Mesothelial cell of epicardium (in vitro differentiated cells): ENCODE results near the gene SETD1A. TPM values are rescaled to one million over a fixed set of nuclear protein-coding genes. Genes with fewer than 3 reads are reported as not detected.

Experiments used
- DNase-seq, 2 experiments: peaks; one replicate each; pipeline ENCODE4 v3.0.0; 2021; ENCODE audit warnings: low spot score in 2 of 2; ENCODE audit not compliant: unreplicated experiment in 2 of 2
- H3K27ac Mint-ChIP-seq: 2 replicates; pipeline ENCODE4 v1.8.0; 2021; ENCODE audit warnings: mixed read lengths
- H3K27me3 Mint-ChIP-seq: 2 replicates; pipeline ENCODE4 v1.8.0; 2021; ENCODE audit warnings: low read depth, mixed read lengths
- H3K36me3 Mint-ChIP-seq: 2 replicates; pipeline ENCODE4 v1.8.0; 2021; ENCODE audit warnings: mixed read lengths
- H3K4me1 Mint-ChIP-seq: 2 replicates; pipeline ENCODE4 v1.8.0; 2021; ENCODE audit warnings: mixed read lengths
- H3K4me3 Mint-ChIP-seq: 2 replicates; pipeline ENCODE4 v1.8.0; 2021; ENCODE audit warnings: mild to moderate bottlenecking, moderate library complexity, mixed read lengths
- H3K9me3 Mint-ChIP-seq: 2 replicates; pipeline ENCODE4 v1.8.0; 2021; ENCODE audit warnings: mixed read lengths
- total RNA-seq: library from RNA; stranded (reverse); gene quantifications from 3 replicates; pipeline ENCODE4 v1.2.1, GENCODE V29; 2021
- TF ChIP-seq, protein P1 (sequence below): fragments of 200-600 bp; sonication (generic); IDR thresholded peaks from one replicate; pipeline ENCODE4 v1.5.0; 2021; ENCODE audit warnings: antibody characterized with exemption; ENCODE audit not compliant: unreplicated experiment

Gene SETD1A
- total RNA-seq, 1 donor from 2014 or later: 36.4 TPM

DNA sequence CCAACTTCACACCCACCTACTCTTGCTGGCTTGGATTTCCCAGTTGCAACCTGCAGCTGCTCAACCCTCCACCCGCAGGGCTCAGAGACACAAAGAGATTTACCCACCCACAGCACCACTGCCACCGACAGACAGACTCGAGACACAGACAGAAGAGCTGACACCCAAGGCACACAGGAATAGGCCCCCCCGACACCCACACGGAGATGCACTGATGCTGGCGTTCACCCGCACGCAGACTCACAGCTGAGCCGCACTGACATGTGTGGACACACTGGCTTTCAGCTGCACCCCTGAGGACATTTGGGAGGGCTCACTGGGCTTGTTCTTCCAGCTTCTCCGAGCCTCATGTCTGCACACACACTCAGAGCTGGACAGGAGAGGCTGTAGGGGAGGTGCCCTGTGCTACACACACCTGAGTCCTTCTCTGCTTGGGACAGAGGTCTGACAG is 44.7 kb downstream of the SETD1A start:
- TF ChIP-seq, protein P1, sequence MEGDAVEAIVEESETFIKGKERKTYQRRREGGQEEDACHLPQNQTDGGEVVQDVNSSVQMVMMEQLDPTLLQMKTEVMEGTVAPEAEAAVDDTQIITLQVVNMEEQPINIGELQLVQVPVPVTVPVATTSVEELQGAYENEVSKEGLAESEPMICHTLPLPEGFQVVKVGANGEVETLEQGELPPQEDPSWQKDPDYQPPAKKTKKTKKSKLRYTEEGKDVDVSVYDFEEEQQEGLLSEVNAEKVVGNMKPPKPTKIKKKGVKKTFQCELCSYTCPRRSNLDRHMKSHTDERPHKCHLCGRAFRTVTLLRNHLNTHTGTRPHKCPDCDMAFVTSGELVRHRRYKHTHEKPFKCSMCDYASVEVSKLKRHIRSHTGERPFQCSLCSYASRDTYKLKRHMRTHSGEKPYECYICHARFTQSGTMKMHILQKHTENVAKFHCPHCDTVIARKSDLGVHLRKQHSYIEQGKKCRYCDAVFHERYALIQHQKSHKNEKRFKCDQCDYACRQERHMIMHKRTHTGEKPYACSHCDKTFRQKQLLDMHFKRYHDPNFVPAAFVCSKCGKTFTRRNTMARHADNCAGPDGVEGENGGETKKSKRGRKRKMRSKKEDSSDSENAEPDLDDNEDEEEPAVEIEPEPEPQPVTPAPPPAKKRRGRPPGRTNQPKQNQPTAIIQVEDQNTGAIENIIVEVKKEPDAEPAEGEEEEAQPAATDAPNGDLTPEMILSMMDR: no peak
- peaks cover 13% of the 10 kb centered on the region for H3K4me1 Mint-ChIP-seq
- H3K4me3 Mint-ChIP-seq: no peak overlapping the region
- H3K36me3 Mint-ChIP-seq: no peaks in the 10 kb centered on the region
- H3K9me3 Mint-ChIP-seq: no peaks in the 10 kb centered on the region
- H3K27ac Mint-ChIP-seq: no peak overlapping the region
- peaks cover 31% of the 10 kb centered on the region for H3K27me3 Mint-ChIP-seq
- no peak for DNase-seq

DNA sequence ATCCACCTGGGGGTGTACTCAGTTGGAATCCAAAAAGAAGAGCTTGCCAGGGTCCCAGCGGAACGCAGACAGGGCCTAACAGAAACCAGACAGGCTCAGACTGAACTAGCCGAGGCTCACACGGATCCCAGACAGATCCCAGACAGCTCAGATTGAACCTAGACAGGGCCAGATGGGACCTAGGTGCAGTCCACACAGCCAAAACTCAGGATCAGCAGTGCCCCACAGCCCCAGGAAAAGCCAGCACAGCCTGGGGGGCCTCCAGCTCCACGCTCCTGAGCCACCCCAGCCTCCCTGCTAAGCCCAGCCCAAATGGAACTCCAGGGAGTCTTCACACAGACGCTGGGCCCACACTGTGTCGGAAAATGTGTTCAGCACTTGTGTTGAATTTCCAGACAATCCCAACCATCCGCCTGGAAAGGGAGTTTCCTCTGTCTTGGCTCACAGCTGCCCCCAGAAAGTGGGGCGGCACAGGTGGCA is 45.3 kb downstream of the SETD1A start:
- H3K4me1 Mint-ChIP-seq: peaks cover 9% of the 10 kb centered on the region
- no peak overlapping the region for H3K4me3 Mint-ChIP-seq
- DNase-seq: no peak
- H3K36me3 Mint-ChIP-seq: no peaks in the 10 kb centered on the region
- no peaks in the 10 kb centered on the region for H3K9me3 Mint-ChIP-seq
- H3K27me3 Mint-ChIP-seq: peaks cover 28% of the 10 kb centered on the region
- TF ChIP-seq, protein P1: no peak
- H3K27ac Mint-ChIP-seq: no peak overlapping the region

DNA sequence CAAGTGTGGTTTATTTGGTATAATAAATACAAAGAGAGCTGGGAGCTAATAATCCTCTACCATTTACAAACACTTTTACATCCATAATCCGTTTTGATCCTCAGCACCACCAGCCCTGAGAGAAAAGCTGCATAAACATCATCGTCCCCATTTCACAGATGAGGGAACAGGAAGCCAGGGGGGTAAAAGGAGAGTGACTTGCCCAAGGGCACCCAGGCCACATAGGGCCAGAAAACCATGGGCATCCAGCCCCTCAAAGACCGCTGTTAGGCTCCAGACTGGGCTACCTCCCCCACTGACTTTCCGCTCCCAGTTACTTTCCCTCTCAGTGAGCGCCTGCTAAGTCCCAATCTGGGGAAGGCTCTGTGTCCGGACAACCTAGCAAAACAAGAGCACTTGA is 46.2 kb downstream of the SETD1A start:
- TF ChIP-seq, protein P1: no peak
- peaks cover 3% of the 10 kb centered on the region for H3K4me1 Mint-ChIP-seq
- H3K4me3 Mint-ChIP-seq: no peak overlapping the region
- H3K27ac Mint-ChIP-seq: no peak overlapping the region
- no peaks in the 10 kb centered on the region for H3K36me3 Mint-ChIP-seq
- peaks cover 29% of the 10 kb centered on the region for H3K27me3 Mint-ChIP-seq
- DNase-seq: no peak
- H3K9me3 Mint-ChIP-seq: no peaks in the 10 kb centered on the region

DNA sequence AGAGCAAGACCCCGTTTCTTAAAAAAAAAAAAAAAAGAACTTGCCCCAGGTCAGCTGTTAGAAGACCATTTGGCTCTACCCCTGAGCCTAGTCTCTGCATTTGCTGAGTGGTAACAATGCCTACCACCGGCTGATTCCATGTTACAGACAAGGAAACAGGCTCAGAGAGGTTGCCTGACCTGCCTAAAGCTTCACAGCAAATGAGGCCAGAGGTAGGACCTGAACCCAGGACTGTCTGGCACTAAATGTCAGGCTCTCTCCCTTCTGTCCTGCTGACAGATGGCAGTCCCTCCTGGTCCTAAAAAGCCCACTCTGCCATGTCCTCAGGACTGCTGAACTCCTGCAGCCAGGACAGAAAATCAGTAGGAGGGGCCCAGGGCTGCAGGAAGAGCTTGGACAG is 47.1 kb downstream of the SETD1A start:
- TF ChIP-seq, protein P1: no peak
- no peak for DNase-seq
- Mint-ChIP-seq H3K4me3 (no peak overlapping the region), H3K9me3 (no peaks in the 10 kb centered on the region), H3K4me1 (peaks cover 3% of the 10 kb centered on the region), H3K27me3 (peaks cover 33% of the 10 kb centered on the region), H3K36me3 (no peaks in the 10 kb centered on the region), H3K27ac (no peak overlapping the region)

DNA sequence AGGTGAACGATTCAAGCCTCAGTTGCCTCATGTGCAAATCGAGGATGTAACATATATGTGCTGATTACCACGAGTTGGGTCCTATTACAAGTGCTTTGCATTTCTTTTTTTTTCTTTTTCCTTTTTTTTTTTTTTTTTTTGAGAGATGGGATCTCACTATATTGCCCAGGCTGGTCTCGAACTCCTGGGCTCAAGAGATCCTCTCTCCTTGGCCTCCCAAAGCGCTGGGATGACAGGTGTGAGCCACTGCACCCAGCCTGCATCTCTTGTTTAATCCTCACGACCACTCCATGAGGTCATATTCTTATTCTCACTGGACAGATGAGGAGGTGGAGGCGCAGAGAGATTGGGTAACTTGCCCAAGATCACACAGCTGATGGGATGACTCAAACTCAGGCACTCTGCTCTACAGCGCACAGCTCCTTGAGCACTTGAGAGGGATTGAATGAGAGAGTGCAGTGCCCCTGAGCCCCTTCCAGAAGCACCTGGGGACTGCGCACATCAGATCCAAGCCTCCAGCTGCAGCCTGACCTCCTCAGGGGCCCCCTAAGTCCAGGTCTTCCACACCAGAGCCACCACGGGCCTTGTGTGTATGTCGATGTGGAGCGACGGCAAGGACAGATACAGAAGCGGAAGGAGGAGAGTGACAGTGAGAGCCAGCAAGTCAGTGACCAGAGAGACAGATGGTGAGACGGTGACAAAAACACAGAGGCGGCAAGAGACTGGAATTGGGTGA is 48.0 kb downstream of the SETD1A start:
- no peak overlapping the region for H3K4me3 Mint-ChIP-seq
- H3K27me3 Mint-ChIP-seq: peaks cover 39% of the 10 kb centered on the region
- H3K36me3 Mint-ChIP-seq: no peaks in the 10 kb centered on the region
- DNase-seq: no peak
- TF ChIP-seq, protein P1: no peak
- H3K9me3 Mint-ChIP-seq: no peaks in the 10 kb centered on the region
- no peak overlapping the region for H3K27ac Mint-ChIP-seq
- H3K4me1 Mint-ChIP-seq: peaks cover 8% of the 10 kb centered on the region
